UCSD-AML1 (cell line): Measurements from ENCODE around the gene YDJC.
"Not testable (repeated sequence)": the region's sequence is repeated elsewhere in the genome, so short reads cannot be mapped to it uniquely, and the experiment has no call there.

ENCODE experiments used
- DNase-seq: peaks from one replicate; lab custom pipeline; 2025; ENCODE audit not compliant: unreplicated experiment; lab: John Stamatoyannopoulos, UW

YDJC gene

GRCh38 chr22:21611210-21611977 lies 18.4 kb downstream of the YDJC start:
- no peak for DNase-seq

GRCh38 chr22:21609556-21610157 lies 20.2 kb downstream of the YDJC start:
- DNase-seq, result not testable (repeated sequence)

GRCh38 chr22:21606775-21607174 lies 23.0 kb downstream of the YDJC start:
- no peak for DNase-seq

- DNase-seq, result no peak
These were observed 23.8 kb downstream of the YDJC start for GRCh38 chr22:21605887-21606564.

- no peak for DNase-seq
These were observed 25.8 kb downstream of the YDJC start for GRCh38 chr22:21603973-21604372.

- no peak for DNase-seq
These were observed 27.2 kb downstream of the YDJC start for GRCh38 chr22:21602579-21602978.

- DNase-seq, result no peak
These were observed 30.5 kb downstream of the YDJC start for GRCh38 chr22:21599053-21599893.

GRCh38 chr22:21598302-21598701 lies 31.5 kb downstream of the YDJC start:
- DNase-seq, result no peak

- DNase-seq, result not testable (repeated sequence)
These were observed 33.3 kb downstream of the YDJC start for GRCh38 chr22:21596356-21597135.

GRCh38 chr22:21594865-21595452 lies 34.9 kb downstream of the YDJC start:
- no peak for DNase-seq

- no peak for DNase-seq
These were observed 36.2 kb downstream of the YDJC start for GRCh38 chr22:21593406-21594232.

- no peak for DNase-seq
These were observed 37.4 kb downstream of the YDJC start for GRCh38 chr22:21592422-21592821.

- no peak for DNase-seq
These were observed 38.1 kb downstream of the YDJC start for GRCh38 chr22:21591695-21592094.

- DNase-seq, result no peak
These were observed 38.8 kb downstream of the YDJC start for GRCh38 chr22:21590809-21591641.

GRCh38 chr22:21589396-21589795 lies 40.4 kb downstream of the YDJC start:
- no peak for DNase-seq

- no peak for DNase-seq
These were observed 41.8 kb downstream of the YDJC start for GRCh38 chr22:21587803-21588611.

- no peak for DNase-seq
These were observed 44.4 kb downstream of the YDJC start for GRCh38 chr22:21585389-21585788.
